Stimulated activated CD8-positive, alpha-beta memory T cell treated with anti-CD3 and anti-CD28 coated beads, Interleukin-7, amount 100 ng/mL, for 24 hours (primary cell): Measurements from ENCODE around the gene ANKLE1.
A peak's percentile ranks its signal among the peaks of the same experiment; 100 is the strongest.
"Not testable (repeated sequence)": the region's sequence is repeated elsewhere in the genome, so short reads cannot be mapped to it uniquely, and the experiment has no call there.

ENCODE experiments used
- DNase-seq: peaks from one replicate; pipeline ENCODE4 v3.0.0-alpha.2; 2020; ENCODE audit warnings: low read depth

The ANKLE1 gene

DNA sequence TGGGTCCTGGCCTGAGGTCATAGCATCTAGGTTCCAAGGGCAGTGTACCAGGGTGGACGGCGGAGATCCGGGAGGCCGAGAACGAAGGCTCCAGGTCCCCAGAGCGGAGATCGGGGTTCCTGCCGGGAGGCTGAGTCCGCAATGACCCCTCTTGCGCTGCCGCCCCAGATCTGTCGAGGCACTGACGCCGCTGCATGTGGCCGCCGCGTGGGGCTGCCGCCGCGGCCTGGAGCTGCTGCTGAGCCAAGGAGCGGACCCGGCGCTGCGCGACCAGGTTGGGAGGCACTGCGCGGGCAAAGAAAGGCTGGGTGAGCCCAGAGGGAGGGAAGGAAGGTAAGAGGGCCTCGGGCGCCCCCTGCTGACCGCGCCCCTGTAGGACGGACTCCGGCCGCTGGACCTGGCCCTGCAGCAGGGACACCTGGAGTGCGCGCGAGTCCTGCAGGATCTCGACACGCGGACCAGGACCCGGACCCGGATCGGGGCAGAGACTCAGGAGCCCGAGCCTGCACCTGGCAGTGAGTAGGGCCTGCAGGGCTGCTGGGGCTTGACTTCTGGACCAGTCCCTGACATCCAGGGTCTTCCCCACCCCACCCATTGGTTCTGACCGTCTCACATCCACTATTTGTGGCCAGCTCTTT is 906 bp downstream of the ANKLE1 start:
- DNase-seq: peak; percentile 59

DNA sequence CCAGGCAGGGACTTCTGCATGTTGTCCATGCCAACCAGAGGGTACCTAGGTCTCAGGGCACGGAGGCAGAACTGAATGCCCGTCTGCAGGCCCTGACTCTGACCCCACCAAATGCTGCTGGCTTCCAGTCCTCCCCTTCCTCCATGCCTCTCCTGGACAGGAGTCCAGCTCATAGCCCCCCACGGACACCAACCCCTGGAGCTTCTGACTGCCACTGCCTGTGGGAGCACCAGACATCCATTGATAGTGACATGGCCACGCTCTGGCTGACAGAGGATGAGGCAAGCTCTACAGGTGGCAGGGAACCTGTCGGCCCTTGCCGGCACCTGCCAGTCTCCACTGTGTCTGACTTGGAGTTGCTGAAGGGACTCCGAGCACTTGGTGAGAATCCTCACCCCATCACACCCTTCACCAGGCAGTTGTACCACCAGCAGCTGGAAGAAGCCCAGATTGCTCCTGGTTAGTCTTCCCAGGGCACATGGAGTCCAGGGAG is 1.8 kb downstream of the ANKLE1 start:
- DNase-seq: no peak

DNA sequence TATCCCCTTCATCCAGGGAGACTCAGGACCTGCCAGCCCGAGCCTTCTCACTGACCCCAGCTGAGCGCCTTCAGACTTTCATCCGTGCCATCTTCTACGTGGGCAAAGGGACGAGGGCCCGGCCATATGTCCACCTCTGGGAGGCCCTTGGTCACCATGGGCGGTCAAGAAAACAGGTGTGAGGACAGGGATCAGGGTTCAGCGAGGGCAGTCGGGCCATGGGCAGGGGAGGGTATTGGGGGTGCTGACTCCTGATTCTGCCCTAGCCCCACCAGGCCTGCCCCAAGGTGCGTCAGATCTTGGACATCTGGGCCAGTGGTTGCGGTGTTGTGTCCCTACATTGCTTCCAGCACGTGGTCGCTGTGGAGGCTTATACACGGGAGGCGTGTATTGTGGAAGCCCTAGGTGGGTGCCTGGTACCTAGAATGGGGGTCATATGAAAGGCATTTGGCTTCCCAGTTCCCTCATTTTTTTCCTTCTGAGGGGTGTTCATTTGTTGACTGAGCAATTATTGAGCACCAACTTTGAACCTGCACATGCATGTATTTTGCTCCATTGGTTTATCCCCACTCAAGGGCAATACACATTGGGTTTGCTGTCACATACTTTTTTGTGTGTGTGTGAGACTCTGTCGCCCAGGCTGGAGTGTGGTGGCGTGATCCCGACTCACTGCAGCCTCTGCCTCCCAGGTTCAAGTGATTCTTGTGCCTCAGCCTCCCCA is 3.9 kb downstream of the ANKLE1 start:
- no peak for DNase-seq

DNA sequence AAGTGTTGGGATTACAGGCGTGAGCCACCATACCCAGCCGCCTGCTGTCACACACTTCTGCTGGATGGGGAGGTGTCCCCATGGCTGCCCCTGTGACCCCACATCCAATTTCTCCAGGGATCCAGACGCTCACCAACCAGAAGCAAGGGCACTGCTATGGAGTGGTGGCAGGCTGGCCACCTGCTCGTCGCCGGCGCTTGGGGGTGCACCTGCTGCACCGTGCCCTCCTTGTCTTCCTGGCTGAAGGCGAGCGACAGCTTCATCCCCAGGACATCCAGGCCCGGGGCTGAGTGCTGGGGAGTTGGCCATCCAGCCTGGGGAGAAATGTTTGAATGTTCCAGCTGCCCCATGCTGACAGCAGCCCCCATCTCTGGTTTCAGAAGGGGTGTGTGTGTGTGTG is 4.6 kb downstream of the ANKLE1 start:
- DNase-seq: no peak

DNA sequence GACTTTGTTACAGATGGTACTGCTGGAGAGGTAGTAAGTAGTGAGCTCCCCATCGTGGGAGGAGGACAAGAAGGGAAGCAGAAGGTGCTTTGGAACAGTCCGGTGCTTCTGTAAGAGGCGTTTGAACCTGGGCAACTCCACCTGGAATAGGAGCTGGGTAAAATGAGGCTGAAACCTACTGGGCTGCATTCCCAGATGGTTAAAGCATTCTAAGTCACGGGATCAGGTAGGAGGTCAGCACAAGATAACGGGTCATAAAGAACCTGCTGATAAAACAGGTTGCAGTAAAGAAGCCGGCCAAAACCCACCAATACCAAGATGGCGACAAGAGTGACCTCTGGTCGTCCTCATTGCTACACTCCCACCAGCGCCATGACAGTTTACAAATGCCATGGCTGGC is 5.1 kb downstream of the ANKLE1 start:
- no peak for DNase-seq

DNA sequence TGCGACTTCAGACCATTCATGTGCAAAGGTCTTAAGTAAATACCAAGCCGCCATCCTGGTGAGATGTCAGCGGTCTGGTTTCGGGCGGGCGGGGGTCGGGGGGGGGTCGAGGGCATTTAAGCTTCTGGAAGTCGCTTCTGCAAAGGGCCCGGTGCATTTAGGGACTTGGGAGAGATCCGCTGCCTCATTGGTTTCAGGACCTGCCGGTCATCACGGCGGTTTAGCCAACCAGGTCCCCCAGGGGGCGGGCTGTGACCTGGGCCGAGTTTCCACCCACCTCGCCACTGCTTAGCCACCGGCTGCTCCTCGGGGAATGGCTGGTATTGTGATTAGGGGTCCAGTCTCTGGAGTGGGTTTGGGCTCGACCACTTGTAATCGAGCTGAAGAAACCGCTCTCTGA is 7.8 kb downstream of the ANKLE1 start:
- peak; percentile 43 for DNase-seq

DNA sequence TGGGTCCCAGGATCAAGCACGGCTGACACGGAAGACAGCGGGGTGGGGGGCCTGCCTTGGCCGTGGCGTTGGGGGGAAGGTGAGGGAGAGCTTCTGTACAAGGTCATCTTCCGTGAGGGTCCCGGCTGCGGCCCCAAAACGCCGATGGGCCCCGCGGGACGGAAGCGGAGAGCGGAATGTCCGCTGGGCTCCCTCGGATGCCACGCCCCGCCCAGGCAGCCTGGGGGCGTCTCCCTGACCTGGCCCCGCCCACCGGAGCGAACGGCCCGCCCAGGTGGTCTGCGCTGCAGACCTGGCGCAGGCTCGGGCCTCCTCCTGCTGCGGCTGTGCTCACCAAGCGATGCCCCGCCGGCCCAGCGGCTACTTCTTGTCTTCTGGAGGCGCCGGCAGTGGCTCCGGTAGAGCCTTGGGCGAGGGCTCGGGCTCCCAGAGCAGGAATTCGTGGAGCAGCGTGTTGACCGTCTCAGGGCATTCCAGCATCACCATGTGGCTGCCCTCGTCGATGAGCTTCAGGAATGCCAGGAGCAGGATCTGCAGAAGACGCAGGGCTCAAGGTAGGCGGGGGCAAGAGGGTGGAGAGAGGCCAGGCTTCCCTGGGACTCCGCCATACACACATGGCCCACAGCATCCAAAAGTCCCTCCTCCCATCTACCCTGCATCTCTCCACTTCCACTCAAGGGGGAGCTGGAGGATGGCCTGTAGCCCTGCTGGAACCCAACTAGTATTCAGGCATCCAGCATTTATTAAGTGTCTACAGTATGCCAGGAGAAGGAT is 10.8 kb downstream of the ANKLE1 start:
- peak; percentile 67 for DNase-seq

DNA sequence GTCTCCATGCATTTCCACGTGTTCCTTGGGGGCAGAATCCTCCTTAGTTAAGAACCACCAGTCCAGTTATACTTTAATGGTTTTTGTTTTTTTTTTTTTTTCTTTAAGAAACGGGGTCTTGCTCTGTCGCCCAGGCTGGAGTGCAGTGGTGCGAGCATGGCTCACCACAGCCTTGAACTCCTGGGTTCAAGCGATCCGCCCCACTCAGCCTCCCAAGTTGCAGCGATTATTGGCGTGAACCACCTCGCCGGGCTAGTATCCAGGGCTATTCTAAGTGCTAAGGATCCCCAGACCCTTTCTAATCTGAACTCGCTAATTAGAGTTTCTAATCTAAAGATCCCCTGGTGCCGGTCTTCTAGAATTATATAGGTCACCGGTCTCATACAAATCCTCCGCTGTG is 11.9 kb downstream of the ANKLE1 start:
- DNase-seq: no peak

DNA sequence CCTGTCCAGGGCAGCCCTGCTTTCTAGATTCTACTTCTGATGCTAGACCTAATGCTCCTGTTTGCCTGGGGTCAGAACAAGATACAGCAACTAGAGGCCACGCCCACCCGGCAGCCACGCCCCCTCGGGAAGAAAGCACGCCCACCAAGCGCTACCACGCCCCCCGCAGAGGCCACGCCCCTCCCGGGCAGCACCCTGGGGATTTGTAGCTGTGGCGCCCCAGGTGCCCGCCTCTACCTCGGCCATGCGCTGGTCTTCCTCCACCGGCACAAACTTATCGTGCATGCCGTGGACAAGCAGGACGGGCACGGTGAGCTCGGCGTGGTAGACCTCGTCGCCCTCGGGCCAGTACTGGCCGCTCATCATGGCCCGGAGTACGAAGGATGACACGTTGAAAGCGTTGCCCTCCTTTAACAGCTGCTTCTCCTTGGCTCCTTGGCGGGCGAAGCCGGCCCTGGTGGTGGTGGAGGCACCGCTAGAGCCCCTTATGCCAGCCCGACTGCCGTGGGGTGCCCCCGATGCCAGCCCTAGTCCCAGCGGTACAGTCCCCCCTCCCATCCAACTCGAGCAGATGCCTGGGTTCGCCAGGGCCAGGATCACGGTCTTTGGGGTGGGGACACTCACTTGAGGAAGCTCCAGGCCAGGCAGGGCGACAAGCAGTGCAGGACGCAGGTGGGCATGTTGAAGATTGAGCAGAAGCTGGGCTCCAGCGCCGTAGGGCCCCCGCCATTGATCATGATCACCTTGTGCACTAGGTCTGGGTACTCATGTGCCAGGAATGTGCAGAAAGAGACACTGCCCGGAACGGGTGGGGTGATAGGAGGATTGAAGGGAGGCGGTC is 12.6 kb downstream of the ANKLE1 start:
- DNase-seq: peak; percentile 55

DNA sequence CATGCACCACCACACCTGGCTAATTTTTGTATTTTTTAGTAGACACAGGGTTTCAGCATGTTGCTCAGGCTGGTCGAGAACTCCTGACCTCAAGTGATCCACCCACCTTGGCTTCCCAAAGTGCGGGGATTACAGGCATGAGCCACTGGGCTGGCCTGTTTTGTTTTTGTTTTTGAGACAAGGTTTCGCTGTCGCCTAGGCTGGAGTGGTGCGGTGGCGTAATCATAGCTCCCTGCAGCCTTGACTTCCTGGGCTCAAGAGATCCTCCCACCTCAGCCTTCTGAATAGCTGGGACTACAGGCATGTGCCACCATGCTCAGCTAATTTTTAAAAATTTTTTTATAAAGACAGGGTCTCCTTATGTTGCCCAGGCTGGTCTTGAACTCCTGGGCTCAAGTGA is 13.8 kb downstream of the ANKLE1 start:
- not testable (repeated sequence) for DNase-seq

DNA sequence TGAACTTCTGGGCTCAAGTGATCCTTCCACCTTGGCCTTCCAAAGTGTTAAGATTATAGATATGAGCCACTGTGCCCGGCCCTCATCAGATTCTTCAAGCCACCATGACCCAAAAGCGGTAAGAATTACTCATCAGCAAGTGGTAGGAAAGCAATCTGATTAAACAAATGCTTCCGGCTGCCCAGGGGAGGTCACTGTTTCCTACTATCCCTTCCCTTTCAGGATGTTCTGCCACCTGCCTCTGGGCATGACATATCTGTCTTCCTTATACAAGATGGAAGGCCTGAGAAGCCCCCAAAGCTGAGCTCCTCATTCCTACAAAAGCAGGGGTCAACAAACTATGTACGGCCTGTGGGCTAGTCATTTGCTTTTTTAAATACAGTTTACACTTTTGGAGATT is 14.6 kb downstream of the ANKLE1 start:
- no peak for DNase-seq

DNA sequence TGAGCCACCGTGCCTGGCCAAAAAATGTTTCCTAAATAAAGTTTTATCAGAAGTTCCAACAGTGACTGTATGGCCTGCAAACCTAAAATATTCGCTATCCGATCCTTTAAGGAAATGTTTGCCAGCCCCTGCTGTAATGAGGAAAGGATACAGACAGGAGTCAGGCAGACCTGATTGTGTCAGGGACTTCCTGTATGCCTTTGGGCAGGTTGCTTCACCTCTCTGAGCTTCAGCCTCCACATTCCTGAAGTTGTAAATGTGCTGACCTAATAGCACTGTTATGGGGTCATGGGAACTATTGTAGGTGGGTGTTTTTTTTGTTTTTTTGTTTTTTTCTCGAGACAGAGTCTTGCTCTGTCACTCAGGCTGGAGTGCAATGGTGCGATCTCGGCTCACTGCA is 15.3 kb downstream of the ANKLE1 start:
- no peak for DNase-seq

DNA sequence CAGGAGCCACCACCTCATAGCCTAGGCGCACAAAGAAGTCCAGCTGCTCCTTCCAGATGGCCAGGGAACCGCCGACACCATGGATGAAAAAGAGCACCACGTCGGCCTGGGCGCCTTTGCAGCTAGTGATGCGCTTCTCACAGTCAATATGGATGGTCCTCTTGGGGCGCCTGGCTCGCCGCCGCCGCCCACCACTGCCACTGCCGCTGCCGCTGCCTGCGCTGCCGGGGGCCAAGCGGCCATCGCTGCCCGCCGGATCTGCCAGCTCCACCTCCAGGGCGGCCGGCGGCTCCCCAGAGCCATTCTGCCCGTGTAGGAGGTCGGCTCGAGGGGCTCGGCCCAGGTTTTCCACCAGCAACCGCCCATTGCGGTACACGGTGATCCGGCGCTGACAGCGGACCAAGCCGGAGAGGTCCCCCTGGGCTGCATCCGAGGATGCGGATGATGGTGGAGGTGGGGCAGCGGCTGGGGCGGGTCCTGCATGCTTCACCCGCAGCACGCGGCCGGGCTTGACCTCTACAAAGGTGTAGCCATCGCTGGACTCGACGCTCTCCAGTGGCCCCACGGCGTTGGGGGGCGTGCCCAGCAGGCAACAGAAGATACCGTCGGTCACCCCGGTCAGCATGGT is 19.4 kb downstream of the ANKLE1 start:
- no peak for DNase-seq

DNA sequence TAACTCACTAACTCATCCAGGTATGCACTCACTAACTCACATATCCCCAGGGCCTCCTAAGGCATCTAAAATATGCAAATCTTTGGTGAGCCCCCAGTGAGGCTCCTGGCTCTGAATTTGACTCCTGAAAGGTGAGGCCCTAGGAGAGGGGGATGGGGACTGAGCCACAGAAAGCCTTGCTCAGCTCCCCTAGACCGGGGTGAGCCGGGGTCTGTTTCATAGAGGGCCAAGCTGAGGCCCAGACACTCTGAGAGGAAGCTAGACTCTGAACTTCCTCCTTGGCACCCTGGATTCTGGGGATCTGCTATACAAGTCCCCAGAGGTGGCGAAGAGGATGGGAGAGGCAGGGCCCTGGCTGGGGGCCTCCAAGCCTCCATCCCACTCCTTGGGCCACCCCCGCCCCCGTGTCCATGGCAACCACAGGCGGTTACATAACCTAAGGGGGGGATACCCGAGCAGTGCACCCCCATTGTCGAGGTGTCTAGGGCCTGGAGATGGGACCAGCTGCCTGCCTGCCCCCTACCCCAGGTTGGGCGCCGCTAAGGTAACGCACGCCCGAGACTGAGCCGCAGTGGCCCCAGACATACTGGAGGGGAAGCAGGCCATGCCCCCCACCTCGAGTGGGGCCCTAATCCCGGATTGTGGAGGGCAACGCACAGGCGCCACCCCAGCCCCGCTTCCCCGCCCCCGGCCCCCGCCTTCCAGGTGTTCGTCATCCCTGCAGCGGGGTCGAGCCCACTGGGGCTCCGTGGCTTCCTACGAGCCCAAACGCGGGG is 20.9 kb downstream of the ANKLE1 start:
- DNase-seq: no peak

DNA sequence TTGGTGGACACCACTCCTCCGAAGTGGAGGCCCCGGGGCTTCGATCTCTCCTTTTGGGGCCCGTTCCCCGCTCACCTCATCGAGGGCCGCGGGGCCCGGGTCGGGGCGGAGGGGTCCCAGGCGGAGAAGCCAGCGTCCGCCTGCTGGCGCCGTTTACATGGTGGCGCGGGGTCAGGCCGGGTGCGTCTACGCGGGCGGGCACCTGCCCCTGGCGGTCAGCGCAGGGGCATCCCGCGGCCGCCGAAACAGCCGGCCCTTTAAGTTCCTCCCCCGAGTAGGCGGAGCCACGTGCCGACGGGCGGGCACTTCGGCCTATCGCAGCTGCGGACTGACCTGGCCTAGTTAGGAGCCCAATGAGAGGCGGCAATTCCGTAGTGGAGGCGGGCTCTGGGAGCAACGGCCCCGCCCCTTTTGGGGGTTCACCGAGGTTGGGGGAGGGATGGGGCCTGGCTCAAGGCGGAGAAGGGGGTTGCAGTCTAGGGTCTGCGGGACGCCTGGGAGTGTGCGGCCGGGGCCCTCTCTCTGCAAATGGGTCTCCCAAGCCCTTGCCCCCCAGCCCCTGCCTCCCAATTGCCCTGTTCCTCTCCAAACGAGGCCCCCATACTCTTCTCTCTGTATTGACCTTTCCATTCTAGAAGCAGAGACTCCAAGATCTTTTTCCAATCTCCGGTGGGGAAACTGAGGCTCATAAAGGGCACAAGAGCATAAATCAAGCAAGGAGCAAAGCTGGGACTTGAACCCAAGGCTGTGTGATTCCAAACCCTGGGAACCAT is 21.7 kb downstream of the ANKLE1 start, which contains the start of gene ABHD8:
ABHD8 (minus strand) TSS at position 259 of the 773 bp plus-strand sequence. CDS start 1,809 bp downstream, outside the sequence.
- DNase-seq: peak; percentile 88

DNA sequence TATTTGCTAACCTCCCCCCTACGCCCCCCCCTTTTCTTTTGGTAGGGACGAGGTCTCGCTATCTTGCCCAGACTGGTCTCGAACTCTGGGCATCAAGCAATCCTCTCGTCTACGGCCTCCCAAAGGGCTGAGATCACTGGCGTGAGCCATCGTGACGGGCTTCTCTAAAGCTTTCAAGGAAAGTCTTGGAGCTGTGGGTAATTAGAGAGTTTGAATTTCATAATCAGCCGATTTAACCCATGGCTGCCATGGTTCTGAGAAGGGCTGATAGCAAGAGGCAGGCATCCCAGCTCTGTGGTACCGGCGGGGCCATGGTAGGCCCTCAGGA is 22.2 kb downstream of the ANKLE1 start:
- DNase-seq: no peak

DNA sequence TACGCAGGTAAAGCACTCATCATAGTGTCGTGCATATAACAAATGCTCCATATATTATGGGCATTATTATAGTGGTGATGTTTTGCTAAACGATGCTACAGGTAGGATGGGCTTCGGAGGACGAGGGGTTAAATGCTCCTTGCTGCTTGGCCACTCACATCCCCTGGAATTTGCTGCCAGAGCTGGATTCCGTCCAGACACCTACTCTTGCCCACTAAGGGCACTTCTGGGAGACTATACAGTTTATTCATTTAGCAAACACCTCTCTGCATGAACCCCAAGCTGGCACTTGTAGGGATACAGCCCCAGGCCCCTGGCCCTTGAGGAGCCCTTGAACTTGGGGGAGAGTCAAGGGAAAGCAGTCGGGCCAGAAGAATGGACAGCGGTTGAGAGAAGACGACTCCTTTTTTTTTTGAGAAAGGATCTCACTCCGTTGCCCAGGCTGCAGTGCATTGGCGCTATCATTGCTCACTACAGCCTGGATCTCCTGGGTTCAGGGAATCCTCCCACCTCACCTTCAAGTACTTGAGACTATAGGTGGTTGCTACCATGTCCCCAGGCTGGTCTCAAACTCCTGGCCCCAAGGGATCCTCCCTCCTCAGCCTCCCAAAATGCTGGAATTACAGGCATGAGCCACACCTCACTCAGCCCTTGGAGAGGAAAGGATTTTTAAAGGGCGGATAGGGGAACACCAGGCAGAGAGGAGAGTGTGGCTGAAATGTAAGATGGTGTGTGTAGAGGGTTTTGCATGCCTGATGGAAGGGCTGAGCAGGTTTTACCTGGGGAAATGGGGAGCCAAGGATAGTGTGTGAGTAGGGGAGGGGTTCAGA is 22.9 kb downstream of the ANKLE1 start:
- no peak for DNase-seq

DNA sequence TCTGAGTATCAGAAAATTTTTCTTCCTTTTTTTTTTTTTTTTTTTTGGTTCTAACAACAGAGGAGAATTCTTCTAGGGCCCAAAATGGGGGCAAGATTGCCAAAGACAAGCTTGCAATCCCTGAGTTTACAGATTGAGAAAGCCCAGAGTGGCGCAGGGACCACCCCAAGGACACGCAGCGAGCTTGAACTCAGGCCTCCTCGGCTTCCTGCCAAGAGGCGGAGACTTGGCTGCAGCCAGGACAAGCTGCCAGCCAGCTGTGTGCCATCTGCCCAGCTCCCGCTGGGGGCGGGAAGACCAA is 23.5 kb downstream of the ANKLE1 start:
- DNase-seq: no peak

DNA sequence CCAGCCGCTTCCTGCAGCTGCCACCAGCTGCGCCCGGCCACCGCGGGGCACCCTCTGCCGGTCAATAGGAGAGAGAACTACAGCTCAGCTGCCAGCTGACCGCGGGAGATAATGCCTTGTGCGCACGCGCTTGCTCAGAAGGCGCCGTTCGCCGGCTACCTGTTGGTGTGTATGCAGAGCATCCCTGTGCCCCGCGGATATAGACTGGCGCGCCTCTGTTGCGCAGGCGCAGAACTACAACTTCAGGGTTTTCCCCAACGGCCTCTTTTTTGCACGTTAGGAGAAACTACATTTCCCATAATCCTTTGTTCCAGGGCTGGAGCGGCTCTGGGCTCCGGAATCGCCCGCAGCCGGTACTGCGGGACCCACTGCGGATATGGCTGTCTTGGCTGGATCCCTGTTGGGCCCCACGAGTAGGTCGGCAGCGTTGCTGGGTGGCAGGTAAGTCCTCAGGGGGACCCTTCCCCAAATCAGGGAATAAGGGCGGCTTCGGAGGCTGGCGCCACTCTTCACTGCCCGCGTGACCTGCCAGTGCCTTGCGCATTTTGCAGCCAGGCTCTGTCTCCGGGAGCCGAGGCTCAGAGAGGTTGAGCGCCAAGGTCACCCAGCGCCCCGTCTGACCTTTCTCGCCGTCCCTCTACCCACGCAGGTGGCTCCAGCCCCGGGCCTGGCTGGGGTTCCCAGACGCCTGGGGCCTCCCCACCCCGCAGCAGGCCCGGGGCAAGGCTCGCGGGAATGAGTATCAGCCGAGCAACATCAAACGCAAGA is 24.0 kb downstream of the ANKLE1 start, which contains the start of gene MRPL34:
MRPL34 (plus strand) TSS at position 356 of the 768 bp plus-strand sequence; CDS start at position 377, 21 bp downstream.
- DNase-seq: peak; percentile 81
